ENCODE measurements around the gene EID1. TPM values are rescaled to one million over a fixed set of nuclear protein-coding genes. Genes with fewer than 3 reads are reported as not detected.

EID1 gene
- total and polyA plus RNA-seq, 4 donors: 45.7 to 70.6 (median 61.1) TPM

DNA sequence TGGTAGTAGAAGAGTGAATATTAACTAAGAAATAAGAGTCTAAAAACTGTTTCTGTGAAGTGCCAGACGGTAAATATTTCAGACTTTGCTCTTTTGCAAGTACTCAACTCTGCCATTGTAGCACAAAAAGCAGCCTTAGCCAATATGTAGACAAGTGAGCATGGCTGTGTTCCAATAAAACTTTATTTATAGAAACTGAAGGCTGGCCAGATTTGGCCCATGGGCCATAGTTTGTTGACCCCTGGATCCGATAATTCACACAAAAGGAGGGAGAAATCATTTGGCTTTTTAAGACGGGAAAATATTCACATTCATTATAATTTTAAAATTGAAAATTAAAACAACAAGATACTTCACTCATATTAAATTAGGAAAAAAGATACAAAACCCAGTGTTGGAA, 15.4 kb downstream of the EID1 start:
- TF ChIP-seq JUND (IDR thresholded peaks at IDR 0.05) (no peak), HNF4G (IDR thresholded peaks at IDR 0.05) (no peak), YY1 (IDR thresholded peaks at IDR 0.05) (no peak), REST (IDR thresholded peaks at IDR 0.05) (no peak), GABPA (IDR thresholded peaks at IDR 0.05 in 1 of 2, conservative IDR thresholded peaks at IDR 0.05 in 1 of 2) (no peak), TAF1 (conservative IDR thresholded peaks at IDR 0.05) (no peak), NR2F2 (IDR thresholded peaks at IDR 0.05) (no peak), RXRA (IDR thresholded peaks at IDR 0.05) (no peak), SP1 (IDR thresholded peaks at IDR 0.05) (no peak), RAD21 (IDR thresholded peaks at IDR 0.05) (no peak), HNF4A (conservative IDR thresholded peaks at IDR 0.05) (no peak)
- TF ChIP-seq, protein P1, sequence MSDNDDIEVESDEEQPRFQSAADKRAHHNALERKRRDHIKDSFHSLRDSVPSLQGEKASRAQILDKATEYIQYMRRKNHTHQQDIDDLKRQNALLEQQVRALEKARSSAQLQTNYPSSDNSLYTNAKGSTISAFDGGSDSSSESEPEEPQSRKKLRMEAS (IDR thresholded peaks at IDR 0.05): no peak
- TF ChIP-seq, protein P2, sequence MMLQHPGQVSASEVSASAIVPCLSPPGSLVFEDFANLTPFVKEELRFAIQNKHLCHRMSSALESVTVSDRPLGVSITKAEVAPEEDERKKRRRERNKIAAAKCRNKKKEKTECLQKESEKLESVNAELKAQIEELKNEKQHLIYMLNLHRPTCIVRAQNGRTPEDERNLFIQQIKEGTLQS (IDR thresholded peaks at IDR 0.05): no peak
- TF ChIP-seq, protein P3, sequence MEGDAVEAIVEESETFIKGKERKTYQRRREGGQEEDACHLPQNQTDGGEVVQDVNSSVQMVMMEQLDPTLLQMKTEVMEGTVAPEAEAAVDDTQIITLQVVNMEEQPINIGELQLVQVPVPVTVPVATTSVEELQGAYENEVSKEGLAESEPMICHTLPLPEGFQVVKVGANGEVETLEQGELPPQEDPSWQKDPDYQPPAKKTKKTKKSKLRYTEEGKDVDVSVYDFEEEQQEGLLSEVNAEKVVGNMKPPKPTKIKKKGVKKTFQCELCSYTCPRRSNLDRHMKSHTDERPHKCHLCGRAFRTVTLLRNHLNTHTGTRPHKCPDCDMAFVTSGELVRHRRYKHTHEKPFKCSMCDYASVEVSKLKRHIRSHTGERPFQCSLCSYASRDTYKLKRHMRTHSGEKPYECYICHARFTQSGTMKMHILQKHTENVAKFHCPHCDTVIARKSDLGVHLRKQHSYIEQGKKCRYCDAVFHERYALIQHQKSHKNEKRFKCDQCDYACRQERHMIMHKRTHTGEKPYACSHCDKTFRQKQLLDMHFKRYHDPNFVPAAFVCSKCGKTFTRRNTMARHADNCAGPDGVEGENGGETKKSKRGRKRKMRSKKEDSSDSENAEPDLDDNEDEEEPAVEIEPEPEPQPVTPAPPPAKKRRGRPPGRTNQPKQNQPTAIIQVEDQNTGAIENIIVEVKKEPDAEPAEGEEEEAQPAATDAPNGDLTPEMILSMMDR (IDR thresholded peaks at IDR 0.05; ENCODE audit: low read depth, low read length, missing input control): no peak

GRCh38 chr15:48896869-48897814, 19.2 kb downstream of the EID1 start:
- 61% methylated on average over 13 of the region's 13 CpGs for WGBS
- no peak overlapping the region for H3K9ac ChIP-seq (ENCODE audit: low read depth in 1 of 2, low read length in 2 of 2)
- H3K27me3 ChIP-seq (ENCODE audit: control insufficient read depth in 4 of 4, insufficient read depth in 4 of 4, low read length in 3 of 4): no peaks in the 10 kb centered on the region
- no peaks in the 10 kb centered on the region for H3K4me1 ChIP-seq (ENCODE audit: control insufficient read depth in 4 of 4, insufficient read depth in 4 of 4, low read length in 3 of 4)
- no peak overlapping the region for H3K4me3 ChIP-seq (ENCODE audit: low read depth in 1 of 3, low read length in 3 of 3)
- H3K9me3 ChIP-seq (ENCODE audit: control insufficient read depth in 4 of 4, low read length in 3 of 4): no peaks in the 10 kb centered on the region
- no peak for DNase-seq (ENCODE audit: low spot score)
- TF ChIP-seq RAD21 (IDR thresholded peaks at IDR 0.05): no peak
- no peaks in the 10 kb centered on the region for H3K36me3 ChIP-seq (ENCODE audit: control insufficient read depth in 4 of 4, insufficient read depth in 3 of 4, low read depth in 1 of 4, low read length in 3 of 4)
- no peak overlapping the region for H3K27ac ChIP-seq (ENCODE audit: low read depth in 1 of 2, low read length in 2 of 2)

More for the DNA sequence above, 15.4 kb downstream of the EID1 start:
- H3K36me3 ChIP-seq (ENCODE audit: control insufficient read depth in 4 of 4, insufficient read depth in 3 of 4, low read depth in 1 of 4, low read length in 3 of 4): no peaks in the 10 kb centered on the region
- H3K4me1 ChIP-seq (ENCODE audit: control insufficient read depth in 4 of 4, insufficient read depth in 4 of 4, low read length in 3 of 4): no peaks in the 10 kb centered on the region
- H3K27me3 ChIP-seq (ENCODE audit: control insufficient read depth in 4 of 4, insufficient read depth in 4 of 4, low read length in 3 of 4): no peaks in the 10 kb centered on the region
- no peak overlapping the region for H3K4me3 ChIP-seq (ENCODE audit: low read depth in 1 of 3, low read length in 3 of 3)
- H3K9me3 ChIP-seq (ENCODE audit: control insufficient read depth in 4 of 4, low read length in 3 of 4): no peaks in the 10 kb centered on the region
- no peak overlapping the region for H3K27ac ChIP-seq (ENCODE audit: low read depth in 1 of 2, low read length in 2 of 2)
- WGBS: 60% methylated on average over 3 of the region's 3 CpGs
- H3K9ac ChIP-seq (ENCODE audit: low read depth in 1 of 2, low read length in 2 of 2): no peak overlapping the region
- DNase-seq (ENCODE audit: low spot score): no peak
